GM19452 (cell line): ENCODE measurements around the gene TGFBR3L.
"Not testable (repeated sequence)": the region's sequence is repeated elsewhere in the genome, so short reads cannot be mapped to it uniquely, and the experiment has no call there.

ENCODE experiments used
- ATAC-seq: cut with Tn5 transposase; IDR thresholded peaks from one replicate; pipeline ENCODE4 v1.9.1; 2021; ENCODE audit not compliant: unreplicated experiment

The TGFBR3L gene

GRCh38 chr19:7926727-7927604, 12.3 kb downstream of the TGFBR3L start:
- ATAC-seq = no peak

GRCh38 chr19:7927605-7928333, 13.1 kb downstream of the TGFBR3L start:
- ATAC-seq = no peak

GRCh38 chr19:7928334-7928706, 13.7 kb downstream of the TGFBR3L start:
- ATAC-seq = no peak

GRCh38 chr19:7928741-7929701, 14.4 kb downstream of the TGFBR3L start:
- ATAC-seq = no peak

- ATAC-seq = not testable (repeated sequence)
Measured at GRCh38 chr19:7930030-7930429, 15.4 kb downstream of the TGFBR3L start.

GRCh38 chr19:7930765-7931164, 16.1 kb downstream of the TGFBR3L start:
- ATAC-seq = no peak

GRCh38 chr19:7931221-7932061, 16.8 kb downstream of the TGFBR3L start:
- ATAC-seq = no peak

- no peak for ATAC-seq
Measured at GRCh38 chr19:7932276-7932929, 17.8 kb downstream of the TGFBR3L start.

- no peak for ATAC-seq
Measured at GRCh38 chr19:7932930-7933300, 18.3 kb downstream of the TGFBR3L start.

GRCh38 chr19:7933411-7933810, 18.8 kb downstream of the TGFBR3L start:
- no peak for ATAC-seq

- no peak for ATAC-seq
Measured at GRCh38 chr19:7933828-7934725, 19.4 kb downstream of the TGFBR3L start.

- no peak for ATAC-seq
Measured at GRCh38 chr19:7934766-7935165, 20.1 kb downstream of the TGFBR3L start.

- ATAC-seq = no peak
Measured at GRCh38 chr19:7940841-7941240, 26.2 kb downstream of the TGFBR3L start.

- no peak for ATAC-seq
Measured at GRCh38 chr19:7941895-7942596, 27.4 kb downstream of the TGFBR3L start.

- no peak for ATAC-seq
Measured at GRCh38 chr19:7942981-7943443, 28.4 kb downstream of the TGFBR3L start.

GRCh38 chr19:7943444-7944176, 29.0 kb downstream of the TGFBR3L start, which contains the start of gene TIMM44:
Gene TIMM44, minus strand, starts transcription at chr19:7943666. Its CDS starts 15 bp downstream, at chr19:7943651.
- ATAC-seq = peak; percentile 90

GRCh38 chr19:7944177-7944761, 29.6 kb downstream of the TGFBR3L start:
- ATAC-seq = peak; percentile 35
